Body of pancreas (tissue), 4 donors: Measurements from ENCODE around the gene PREX1. TPM values are rescaled to one million over a fixed set of nuclear protein-coding genes. Genes with fewer than 3 reads are reported as not detected.
A peak's percentile ranks its signal among the peaks of the same experiment; 100 is the strongest.
"Not testable (repeated sequence)": the region's sequence is repeated elsewhere in the genome, so short reads cannot be mapped to it uniquely, and the experiment has no call there.

Experiments used
- ATAC-seq: fragments of 150-250 bp; one replicate; pipeline ENCODE4 v1.9.1; 2016
- DNase-seq, 4 donors: peaks; one replicate each; pipeline ENCODE4 v3.0.0-alpha.2; 2019
- H3K27ac ChIP-seq, 4 donors: fragments of 200-600 bp; sonication (generic); 1 replicate in 3 of 4; 2 replicates in 1 of 4; pipeline versions ENCODE4 v1.5.1 to v1.6.1; 2016 to 2019; ENCODE audit warnings: mild to moderate bottlenecking in 1 of 4, mixed read lengths in 1 of 4, moderate library complexity in 1 of 4
- H3K27me3 ChIP-seq, 2 donors: fragments of 200-600 bp; sonication (generic); one replicate each; pipeline ENCODE4 v1.6.0; 2016; ENCODE audit warnings: mild to moderate bottlenecking in 1 of 2
- H3K36me3 ChIP-seq, 2 donors: fragments of 200-600 bp; sonication (generic); replicated peaks in 1 of 2; 2 replicates each; pipeline ENCODE4 v1.5.1; 2016; ENCODE audit warnings: low read depth in 2 of 2; ENCODE audit not compliant: insufficient read depth in 1 of 2
- H3K4me1 ChIP-seq: fragments of 200-600 bp; sonication (generic); one replicate; pipeline ENCODE4 v1.6.0; 2016
- H3K4me3 ChIP-seq, 2 donors: fragments of 200-600 bp; sonication (generic); 1 replicate in 1 of 2; 2 replicates in 1 of 2; pipeline ENCODE4 v1.5.1; 2016 to 2019
- H3K9me3 ChIP-seq, 3 donors: fragments of 200-600 bp; sonication (generic); 1 replicate in 2 of 3; 2 replicates in 1 of 3; pipeline ENCODE4 v1.5.1; 2016
- POLR2A ChIP-seq, 3 donors: fragments of 450-650 bp; IDR thresholded peaks; one replicate each; pipeline ENCODE4 v1.6.1; 2016; ENCODE audit warnings: antibody characterized with exemption in 3 of 3, mild to moderate bottlenecking in 2 of 3
- WGBS, 2 donors: methylation state at CpG; one replicate each; pipeline ENCODE4 v1.1.5; 2017; 5-methylcytosine and 5-hydroxymethylcytosine counted together
- intact Hi-C: fragments of 100-400 bp; cut with DNase I; formaldehyde crosslinking; loops from one replicate; pipeline ENCODE4 v1.15.1; 2023
- total RNA-seq, 2 donors: library from RNA; depleted of rRNA; stranded (reverse); fragments of >200 nt; gene quantifications; one replicate each; pipeline ENCODE4 v1.1.0, GENCODE V29; 2016
- TF ChIP-seq, protein P1 (sequence below), 7 experiments: fragments of 450-650 bp in 4 of 7; fragments of 200-600 bp in 3 of 7; sonication (generic) in 3 of 7; IDR thresholded peaks; one replicate each; pipeline ENCODE4 v1.5.1; 2016 to 2019; ENCODE audit warnings: antibody characterized with exemption in 7 of 7

The PREX1 gene
- total RNA-seq, 2 donors from 2014 or later, result 9.1 to 14.5 TPM

DNA sequence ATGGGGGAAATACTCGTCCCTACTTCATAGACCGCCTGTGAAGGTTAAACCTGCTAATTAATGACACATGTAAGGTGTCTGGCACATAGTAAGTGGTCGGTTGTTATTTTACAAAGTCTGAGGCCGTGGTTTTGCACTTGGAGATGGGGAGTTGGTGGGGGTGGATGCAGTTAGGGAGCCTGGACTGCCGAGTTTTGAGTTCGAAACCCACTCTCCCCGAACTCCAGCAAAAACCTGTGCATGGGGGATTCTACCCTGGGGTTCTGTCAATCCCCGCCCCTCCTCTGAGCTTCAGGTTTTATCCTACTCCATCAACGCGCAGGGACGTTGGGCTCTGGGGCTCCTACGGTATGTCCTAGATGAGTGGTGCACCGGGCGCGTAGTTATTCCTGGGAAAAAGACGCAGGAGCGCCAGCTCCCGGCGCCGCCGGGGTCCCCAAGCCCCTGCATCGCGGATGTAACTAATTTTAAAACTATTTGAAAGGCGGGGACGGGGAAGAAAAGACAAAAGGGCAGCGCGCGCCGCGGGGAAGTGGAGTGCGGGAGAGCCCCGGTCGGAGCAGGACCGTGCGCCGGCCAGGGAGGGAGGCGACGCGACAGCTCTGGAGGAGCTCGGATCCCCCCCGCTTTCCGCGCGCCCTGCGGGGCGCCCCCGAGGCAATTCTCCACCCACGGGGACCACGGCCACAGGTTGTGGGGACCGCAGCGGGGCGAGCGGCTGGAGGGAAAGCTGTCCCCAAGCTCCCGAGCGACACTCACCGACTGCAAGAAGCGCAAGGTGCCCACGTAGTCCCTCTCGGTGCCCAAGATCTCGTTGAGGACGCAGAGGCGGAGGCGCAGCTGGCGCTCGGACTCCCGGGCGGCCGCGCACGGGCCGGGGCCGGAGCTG, 672 bp downstream of the PREX1 start:
- Histone ChIP-seq H3K4me3 (peak overlapping the region in 1 of 2 donors; percentile 15), H3K27me3 (peaks cover 0 to 7% of the 10 kb centered on the region in 2 donors), H3K36me3 (no peaks in the 10 kb centered on the region), H3K27ac (peak overlapping the region in 1 of 4 donors; percentile 58), H3K9me3 (no peaks in the 10 kb centered on the region), H3K4me1 (peaks cover 8% of the 10 kb centered on the region)
- intact Hi-C loops, result no loop called here
- peak in 1 of 4 donors; percentile 16 for DNase-seq
- ATAC-seq, result no peak
- WGBS, 2 donors, result 6 to 17% methylated on average over 31 to 72 of the region's 72 CpGs
- no peak for TF ChIP-seq POLR2A (IDR thresholded peaks at IDR 0.05)
- TF ChIP-seq, protein P1, sequence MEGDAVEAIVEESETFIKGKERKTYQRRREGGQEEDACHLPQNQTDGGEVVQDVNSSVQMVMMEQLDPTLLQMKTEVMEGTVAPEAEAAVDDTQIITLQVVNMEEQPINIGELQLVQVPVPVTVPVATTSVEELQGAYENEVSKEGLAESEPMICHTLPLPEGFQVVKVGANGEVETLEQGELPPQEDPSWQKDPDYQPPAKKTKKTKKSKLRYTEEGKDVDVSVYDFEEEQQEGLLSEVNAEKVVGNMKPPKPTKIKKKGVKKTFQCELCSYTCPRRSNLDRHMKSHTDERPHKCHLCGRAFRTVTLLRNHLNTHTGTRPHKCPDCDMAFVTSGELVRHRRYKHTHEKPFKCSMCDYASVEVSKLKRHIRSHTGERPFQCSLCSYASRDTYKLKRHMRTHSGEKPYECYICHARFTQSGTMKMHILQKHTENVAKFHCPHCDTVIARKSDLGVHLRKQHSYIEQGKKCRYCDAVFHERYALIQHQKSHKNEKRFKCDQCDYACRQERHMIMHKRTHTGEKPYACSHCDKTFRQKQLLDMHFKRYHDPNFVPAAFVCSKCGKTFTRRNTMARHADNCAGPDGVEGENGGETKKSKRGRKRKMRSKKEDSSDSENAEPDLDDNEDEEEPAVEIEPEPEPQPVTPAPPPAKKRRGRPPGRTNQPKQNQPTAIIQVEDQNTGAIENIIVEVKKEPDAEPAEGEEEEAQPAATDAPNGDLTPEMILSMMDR (IDR thresholded peaks at IDR 0.05), result no peak

DNA sequence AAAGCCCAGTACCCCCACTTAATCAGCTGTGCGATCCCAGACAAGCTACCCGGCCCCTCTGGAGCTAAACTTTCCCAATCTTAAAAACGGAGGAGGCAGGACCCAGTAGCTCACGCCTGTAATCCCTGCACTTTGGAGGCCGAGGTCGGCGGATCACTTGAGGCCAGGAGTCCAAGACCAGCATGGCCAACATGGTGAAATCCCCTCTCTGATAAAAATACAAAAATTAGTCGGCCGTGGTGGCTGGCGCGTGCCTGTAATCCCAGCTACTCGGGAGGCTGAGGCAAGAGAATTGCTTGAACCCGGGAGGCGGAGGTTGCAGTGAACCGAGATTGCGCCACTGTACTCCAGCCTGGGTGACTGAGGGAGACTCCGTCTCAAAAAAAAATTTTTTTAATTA, 1.3 kb downstream of the PREX1 start:
- H3K27me3 ChIP-seq, H3K9me3 ChIP-seq, DNase-seq, H3K4me1 ChIP-seq, ATAC-seq, intact Hi-C loops, H3K36me3 ChIP-seq: not testable (repeated sequence)
- 52 to 67% methylated on average over 17 of the region's 17 CpGs for WGBS, 2 donors
- H3K4me3 ChIP-seq, result peak overlapping the region in 1 of 2 donors; percentile 3
- peak overlapping the region in 1 of 4 donors; percentile 29 for H3K27ac ChIP-seq

DNA sequence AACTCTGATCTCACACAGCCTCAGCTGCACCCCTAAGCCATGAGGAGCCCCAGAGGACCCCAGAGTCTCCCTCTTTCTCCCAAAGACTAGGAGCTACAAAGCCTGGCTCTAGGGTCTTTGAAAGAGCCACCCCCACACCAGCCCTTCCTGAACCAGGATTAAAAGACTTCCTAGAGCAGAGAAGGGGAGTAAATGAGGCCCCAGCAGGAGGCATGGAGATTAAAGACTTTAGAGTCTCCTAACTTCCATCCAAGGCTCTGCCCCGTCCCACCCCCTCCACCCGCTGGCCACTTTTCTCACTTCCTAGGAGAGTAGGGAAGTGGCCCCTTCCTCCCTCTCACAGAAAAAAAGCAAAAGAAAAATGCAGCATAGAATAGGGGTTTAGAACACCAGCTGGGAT, 1.7 kb downstream of the PREX1 start:
- no peak for ATAC-seq
- Histone ChIP-seq H3K27me3 (peaks cover 0 to 7% of the 10 kb centered on the region in 2 donors), H3K4me1 (peaks cover 8% of the 10 kb centered on the region), H3K4me3 (no peak overlapping the region), H3K27ac (peak overlapping the region in 1 of 4 donors; percentile 29), H3K9me3 (no peaks in the 10 kb centered on the region), H3K36me3 (no peaks in the 10 kb centered on the region)
- no peak for DNase-seq
- TF ChIP-seq, protein P1 (IDR thresholded peaks at IDR 0.05), result no peak
- no peak for TF ChIP-seq POLR2A (IDR thresholded peaks at IDR 0.05)
- intact Hi-C loops, result no loop called here
- WGBS, 2 donors, result 59 to 63% methylated on average over 2 of the region's 2 CpGs

DNA sequence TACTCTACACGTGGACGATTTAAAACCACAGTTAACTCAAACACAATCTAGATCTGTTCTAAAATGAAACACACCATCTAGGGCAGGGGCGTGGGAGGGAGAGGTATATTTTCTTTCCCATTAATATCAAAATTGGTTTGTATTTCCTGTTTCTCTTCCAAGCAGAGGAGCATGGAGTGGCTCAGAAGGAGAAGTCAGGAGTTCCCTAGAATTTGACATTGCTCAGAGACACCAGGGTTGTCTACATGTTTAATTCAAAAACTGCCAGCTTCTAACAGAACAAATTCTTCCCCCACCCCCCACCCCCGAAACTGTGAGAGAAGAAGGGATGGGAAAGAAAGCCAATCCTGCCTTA, 2.3 kb downstream of the PREX1 start:
- Histone ChIP-seq H3K4me3 (no peak overlapping the region), H3K36me3 (no peaks in the 10 kb centered on the region), H3K27me3 (peaks cover 0 to 7% of the 10 kb centered on the region in 2 donors), H3K27ac (no peak overlapping the region), H3K4me1 (peaks cover 8% of the 10 kb centered on the region), H3K9me3 (no peaks in the 10 kb centered on the region)
- intact Hi-C loops, result no loop called here
- TF ChIP-seq, protein P1 (IDR thresholded peaks at IDR 0.05), result no peak
- TF ChIP-seq POLR2A (IDR thresholded peaks at IDR 0.05), result no peak
- ATAC-seq (no peak), DNase-seq (no peak)
- WGBS, 2 donors, result 54 to 59% methylated on average over 4 of the region's 4 CpGs

DNA sequence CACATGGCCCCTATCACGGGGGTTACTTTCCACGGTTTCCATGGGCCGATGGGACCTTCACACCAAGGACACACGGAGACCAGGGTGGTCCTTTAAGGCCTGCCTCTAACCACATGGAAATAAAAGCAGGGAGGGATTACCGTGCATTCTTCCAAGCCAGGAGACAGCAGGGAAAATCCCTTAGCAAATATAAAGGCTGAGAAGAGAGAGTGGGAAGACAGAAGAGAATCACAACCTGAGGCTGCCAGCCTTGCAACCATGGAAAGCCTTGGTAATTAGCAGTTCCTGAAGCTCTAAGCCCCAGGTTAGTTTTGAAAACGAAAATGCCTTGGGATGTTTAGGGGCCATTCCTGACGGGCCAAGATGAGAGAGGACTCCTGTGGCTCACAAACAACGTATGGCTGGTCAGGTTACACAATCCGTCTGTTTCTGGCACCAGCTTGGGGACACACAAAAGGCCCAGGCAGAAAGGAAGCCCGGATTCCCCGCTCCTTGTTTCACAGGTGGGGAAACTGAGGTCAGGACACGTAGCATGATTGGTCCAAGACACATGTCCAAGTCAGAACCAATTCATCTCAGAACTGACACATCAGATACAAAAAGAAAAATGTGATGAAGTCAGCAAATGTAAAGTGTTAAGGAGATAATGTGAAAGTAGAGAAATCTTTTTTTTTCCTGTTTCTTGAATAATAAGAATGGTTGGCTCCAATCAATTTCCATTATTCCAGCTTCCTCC, 2.8 kb downstream of the PREX1 start:
- H3K4me1 ChIP-seq, result peaks cover 8% of the 10 kb centered on the region
- H3K36me3 ChIP-seq, result no peaks in the 10 kb centered on the region
- H3K4me3 ChIP-seq, result no peak overlapping the region
- H3K27me3 ChIP-seq, result peaks cover 0 to 7% of the 10 kb centered on the region in 2 donors
- TF ChIP-seq, protein P1 (IDR thresholded peaks at IDR 0.05), result no peak
- no peak for TF ChIP-seq POLR2A (IDR thresholded peaks at IDR 0.05)
- intact Hi-C loops, result no loop called here
- 41 to 45% methylated on average over 12 of the region's 12 CpGs for WGBS, 2 donors
- DNase-seq (no peak), ATAC-seq (no peak)
- peak overlapping the region in 1 of 4 donors; percentile 4 for H3K27ac ChIP-seq
- no peaks in the 10 kb centered on the region for H3K9me3 ChIP-seq
